Measurements from ENCODE around the gene RPUSD4. TPM values are rescaled to one million over a fixed set of nuclear protein-coding genes. Genes with fewer than 3 reads are reported as not detected.
A peak's percentile ranks its signal among the peaks of the same experiment; 100 is the strongest.

Gene RPUSD4
- total and polyA plus RNA-seq, 9 of the 15 experiments (the other 6 are each of a cell fraction or from before 2014, with no cell fraction given) = 27.4 to 56.2 (median 44.6) TPM

DNA sequence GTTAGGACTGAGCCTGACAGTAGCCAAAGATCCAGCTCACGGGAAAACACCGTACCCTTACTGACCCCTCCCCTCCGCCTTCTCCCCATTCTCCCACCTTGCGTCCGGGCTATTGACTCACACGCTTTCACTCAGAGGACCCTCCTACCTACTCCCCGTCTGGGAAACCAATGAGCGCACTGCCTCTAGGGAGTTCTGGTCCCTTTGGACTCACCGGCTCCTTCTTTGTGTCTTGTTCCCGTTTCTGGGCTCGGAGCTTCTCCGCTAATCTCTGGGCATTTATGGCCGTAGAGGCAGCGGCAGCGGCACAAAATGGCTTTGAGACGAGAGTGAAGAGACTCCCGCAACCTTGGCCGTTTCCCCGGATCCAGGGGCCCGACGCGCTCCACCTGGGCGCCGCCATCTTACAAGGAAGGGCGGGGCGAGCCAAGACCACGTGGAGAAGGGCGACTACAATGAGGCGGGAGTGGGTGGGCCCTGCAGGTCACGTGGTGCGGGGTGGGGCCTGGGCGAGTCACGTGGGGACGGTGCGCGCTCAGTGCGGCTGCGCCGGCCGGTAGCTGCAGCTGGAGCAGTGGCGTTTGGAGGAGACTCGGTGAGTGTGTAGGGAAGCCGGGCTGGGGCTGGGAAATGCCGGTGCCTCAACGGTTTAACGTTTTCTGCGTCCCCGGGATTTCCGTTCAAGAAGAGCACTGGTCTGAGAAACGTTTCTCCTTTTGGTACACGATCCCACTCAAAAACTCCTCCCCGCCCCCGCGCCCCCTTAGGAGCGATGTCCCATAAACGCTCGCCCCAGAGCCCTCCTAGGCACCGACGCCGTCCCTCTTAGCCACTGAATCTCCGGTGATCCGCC lies at the start of gene RPUSD4, which contains the start of gene FAM118B (continued):
- no peak for TF ChIP-seq NCOR1 (IDR thresholded peaks at IDR 0.05)
- no peak for TF ChIP-seq GTF2E2 (tag; IDR thresholded peaks at IDR 0.05)
- TF ChIP-seq RUNX1 (IDR thresholded peaks at IDR 0.05; ENCODE audit: low read depth) = no peak
- no peak for TF ChIP-seq STAT5A (IDR thresholded peaks at IDR 0.05; ENCODE audit: borderline replicate concordance, low read length)
- TF ChIP-seq POU5F1 (IDR thresholded peaks at IDR 0.05; ENCODE audit: borderline replicate concordance, low read depth, low read length, partially characterized antibody) = no peak
- TF ChIP-seq POLR2A (conservative IDR thresholded peaks at IDR 0.05) = peak; percentile 88
- no peak for TF ChIP-seq ZNF764 (CRISPR knock-in tag; IDR thresholded peaks at IDR 0.05; ENCODE audit: low read depth)
- no peak for TF ChIP-seq CEBPB (tag; IDR thresholded peaks at IDR 0.05)
- no peak for TF ChIP-seq POLR3A (IDR thresholded peaks at IDR 0.05; ENCODE audit: borderline replicate concordance, extremely low read depth, insufficient read depth, insufficient read length)
- TF ChIP-seq, protein P1, sequence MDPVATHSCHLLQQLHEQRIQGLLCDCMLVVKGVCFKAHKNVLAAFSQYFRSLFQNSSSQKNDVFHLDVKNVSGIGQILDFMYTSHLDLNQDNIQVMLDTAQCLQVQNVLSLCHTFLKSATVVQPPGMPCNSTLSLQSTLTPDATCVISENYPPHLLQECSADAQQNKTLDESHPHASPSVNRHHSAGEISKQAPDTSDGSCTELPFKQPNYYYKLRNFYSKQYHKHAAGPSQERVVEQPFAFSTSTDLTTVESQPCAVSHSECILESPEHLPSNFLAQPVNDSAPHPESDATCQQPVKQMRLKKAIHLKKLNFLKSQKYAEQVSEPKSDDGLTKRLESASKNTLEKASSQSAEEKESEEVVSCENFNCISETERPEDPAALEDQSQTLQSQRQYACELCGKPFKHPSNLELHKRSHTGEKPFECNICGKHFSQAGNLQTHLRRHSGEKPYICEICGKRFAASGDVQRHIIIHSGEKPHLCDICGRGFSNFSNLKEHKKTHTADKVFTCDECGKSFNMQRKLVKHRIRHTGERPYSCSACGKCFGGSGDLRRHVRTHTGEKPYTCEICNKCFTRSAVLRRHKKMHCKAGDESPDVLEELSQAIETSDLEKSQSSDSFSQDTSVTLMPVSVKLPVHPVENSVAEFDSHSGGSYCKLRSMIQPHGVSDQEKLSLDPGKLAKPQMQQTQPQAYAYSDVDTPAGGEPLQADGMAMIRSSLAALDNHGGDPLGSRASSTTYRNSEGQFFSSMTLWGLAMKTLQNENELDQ (CRISPR knock-in tag; IDR thresholded peaks at IDR 0.05; ENCODE audit: borderline replicate concordance) = no peak
- no peak; a peak in 1 of 3 replicates for TF ChIP-seq CBX3 (IDR thresholded peaks at IDR 0.05; ENCODE audit: borderline replicate concordance in 1 of 2, low read length in 2 of 2)
- TF ChIP-seq GATAD2B (IDR thresholded peaks at IDR 0.05; ENCODE audit: borderline replicate concordance) = no peak
- no peak for TF ChIP-seq NR3C1 (CRISPR knock-in tag; IDR thresholded peaks at IDR 0.05)
- no peak for TF ChIP-seq PRPF4 (IDR thresholded peaks at IDR 0.05; ENCODE audit: insufficient read depth, low read depth, low read length, poor library complexity, severe bottlenecking)
- TF ChIP-seq KDM4B (IDR thresholded peaks at IDR 0.05; ENCODE audit: borderline replicate concordance in 2 of 2, low read depth in 1 of 2) = no peak
- TF ChIP-seq ZNF668 (CRISPR knock-in tag; IDR thresholded peaks at IDR 0.05) = no peak
- 0 out of 2 replicates have a peak, but pooled peaks have one; percentile 36 for TF ChIP-seq MBD2 (IDR thresholded peaks at IDR 0.05; ENCODE audit: borderline replicate concordance, low read depth)
- TF ChIP-seq, protein P2, sequence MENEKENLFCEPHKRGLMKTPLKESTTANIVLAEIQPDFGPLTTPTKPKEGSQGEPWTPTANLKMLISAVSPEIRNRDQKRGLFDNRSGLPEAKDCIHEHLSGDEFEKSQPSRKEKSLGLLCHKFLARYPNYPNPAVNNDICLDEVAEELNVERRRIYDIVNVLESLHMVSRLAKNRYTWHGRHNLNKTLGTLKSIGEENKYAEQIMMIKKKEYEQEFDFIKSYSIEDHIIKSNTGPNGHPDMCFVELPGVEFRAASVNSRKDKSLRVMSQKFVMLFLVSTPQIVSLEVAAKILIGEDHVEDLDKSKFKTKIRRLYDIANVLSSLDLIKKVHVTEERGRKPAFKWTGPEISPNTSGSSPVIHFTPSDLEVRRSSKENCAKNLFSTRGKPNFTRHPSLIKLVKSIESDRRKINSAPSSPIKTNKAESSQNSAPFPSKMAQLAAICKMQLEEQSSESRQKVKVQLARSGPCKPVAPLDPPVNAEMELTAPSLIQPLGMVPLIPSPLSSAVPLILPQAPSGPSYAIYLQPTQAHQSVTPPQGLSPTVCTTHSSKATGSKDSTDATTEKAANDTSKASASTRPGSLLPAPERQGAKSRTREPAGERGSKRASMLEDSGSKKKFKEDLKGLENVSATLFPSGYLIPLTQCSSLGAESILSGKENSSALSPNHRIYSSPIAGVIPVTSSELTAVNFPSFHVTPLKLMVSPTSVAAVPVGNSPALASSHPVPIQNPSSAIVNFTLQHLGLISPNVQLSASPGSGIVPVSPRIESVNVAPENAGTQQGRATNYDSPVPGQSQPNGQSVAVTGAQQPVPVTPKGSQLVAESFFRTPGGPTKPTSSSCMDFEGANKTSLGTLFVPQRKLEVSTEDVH (IDR thresholded peaks at IDR 0.05; ENCODE audit: low read depth, partially characterized antibody) = no peak
- no peak for TF ChIP-seq PCBP2 (IDR thresholded peaks at IDR 0.05; ENCODE audit: low read depth, low read length, poor library complexity, severe bottlenecking)
- TF ChIP-seq SMAD2 (IDR thresholded peaks at IDR 0.05; ENCODE audit: low read depth, low read length) = no peak
- TF ChIP-seq GTF2F1 (IDR thresholded peaks at IDR 0.05; ENCODE audit: low read depth, low read length) = no peak

All from K562 (cell line).